Activated CD4-positive, alpha-beta T cell treated with anti-CD3 and anti-CD28 coated beads for 48 hours (primary cell): ENCODE results near the gene UTF1.
"Not testable (repeated sequence)": the region's sequence is repeated elsewhere in the genome, so short reads cannot be mapped to it uniquely, and the experiment has no call there.

Source experiments
- DNase-seq: peaks from one replicate; pipeline ENCODE4 v3.0.0-alpha.2; 2020

UTF1 gene

DNA sequence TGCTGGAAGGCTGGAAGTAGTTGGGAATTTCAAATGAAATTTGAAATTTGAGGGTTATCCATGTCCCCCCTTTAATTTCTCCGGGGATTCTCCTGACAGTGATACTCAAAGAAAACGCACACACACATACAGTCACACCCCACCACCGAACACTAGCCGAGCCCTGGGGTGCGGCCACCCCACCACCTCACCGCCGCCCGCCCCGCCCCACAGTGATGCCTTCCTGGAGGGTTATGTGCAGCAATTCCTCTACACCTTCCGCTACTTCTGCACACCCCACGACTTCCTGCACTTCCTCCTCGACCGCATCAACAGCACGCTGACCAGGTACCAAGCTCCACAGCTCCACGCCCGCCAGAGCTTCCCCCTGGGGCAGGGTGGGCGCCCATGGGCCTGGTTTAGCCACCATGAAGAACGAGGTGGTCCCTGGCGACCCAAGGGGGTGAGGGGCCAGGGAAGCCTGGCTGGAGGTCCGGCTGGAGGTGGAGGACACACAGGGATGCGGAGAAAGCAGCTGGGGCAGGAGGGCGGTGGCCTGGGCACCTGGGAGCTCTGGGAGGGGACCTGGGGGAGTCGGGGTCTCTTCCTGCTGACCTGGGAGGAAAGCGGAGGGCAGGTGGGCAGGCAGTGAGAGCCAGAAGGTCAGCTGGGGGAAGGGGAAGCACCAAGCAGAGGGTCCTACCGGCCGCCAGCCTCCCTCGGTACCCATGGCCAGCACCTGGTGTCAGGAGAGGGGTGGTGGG is 19.4 kb upstream of the UTF1 start:
- DNase-seq = no peak

DNA sequence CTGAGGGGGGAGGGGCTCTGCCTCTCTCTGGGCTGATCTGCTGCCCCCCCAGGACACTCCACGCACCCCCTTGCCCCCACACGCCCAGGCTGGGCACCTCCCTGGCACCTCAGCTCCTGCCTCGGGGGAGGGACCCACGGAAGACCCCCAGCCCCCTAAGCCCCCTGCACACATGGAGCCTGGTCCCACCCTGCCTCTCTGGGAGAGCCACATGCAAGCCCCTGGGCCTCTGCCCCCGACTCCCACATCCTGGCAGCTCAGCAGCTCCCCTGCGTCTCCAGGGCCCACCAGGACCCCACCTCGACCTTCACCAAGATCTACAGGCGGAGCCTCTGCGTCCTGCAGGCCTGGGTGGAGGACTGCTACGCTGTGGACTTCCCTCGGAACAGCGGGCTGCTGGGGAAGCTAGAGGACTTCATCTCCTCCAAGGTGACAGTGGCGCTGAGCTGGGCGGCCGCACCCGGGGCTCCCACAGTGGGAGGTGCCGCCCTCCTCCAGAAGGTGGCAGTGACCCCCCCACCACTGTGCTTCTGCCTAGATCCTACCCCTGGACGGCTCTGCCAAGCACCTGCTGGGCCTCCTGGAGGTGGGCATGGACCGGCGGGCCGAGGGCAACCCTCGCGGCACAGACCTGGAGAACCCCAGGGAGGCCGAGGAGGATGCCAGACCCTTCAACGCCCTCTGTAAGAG is 18.7 kb upstream of the UTF1 start:
- no peak for DNase-seq

DNA sequence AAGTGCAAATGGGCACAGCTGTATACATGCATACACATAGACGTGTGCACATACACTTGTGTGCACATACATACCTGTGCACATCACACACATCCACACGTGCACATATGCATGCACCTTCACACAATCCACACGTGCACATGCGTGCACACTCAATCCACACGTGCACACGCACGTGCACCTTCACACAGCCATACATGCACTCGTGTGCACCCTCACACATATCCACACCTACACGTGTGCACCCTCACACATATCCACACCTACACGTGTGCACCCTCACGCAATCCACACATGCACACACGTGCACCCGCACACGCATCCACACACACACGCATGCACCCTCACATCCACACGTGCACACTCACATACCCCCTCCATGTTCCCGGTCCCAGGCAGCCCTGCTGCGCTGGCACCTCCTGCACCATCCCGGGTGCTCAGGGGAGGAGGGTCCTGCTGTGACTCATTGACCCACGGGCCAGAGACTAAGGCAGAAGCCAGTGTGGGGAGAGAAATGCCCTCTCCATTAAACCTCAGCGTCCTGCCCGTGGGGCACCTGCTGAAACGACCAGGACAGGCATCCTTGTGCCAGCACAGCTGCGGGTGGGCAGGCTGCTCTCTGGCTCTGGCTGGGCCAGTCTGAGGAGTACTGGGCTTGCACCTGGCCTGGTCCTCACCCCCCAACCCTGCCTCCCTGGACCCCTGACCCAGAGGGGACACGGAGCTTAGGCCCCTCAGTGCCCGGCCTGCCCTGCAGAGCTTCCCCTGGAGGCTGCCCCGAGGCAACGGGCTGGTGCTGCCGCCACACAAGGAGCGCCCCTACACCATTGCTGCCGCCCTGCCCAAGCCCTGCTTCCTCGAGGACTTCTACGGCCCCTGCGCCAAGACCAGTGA is 17.8 kb upstream of the UTF1 start:
- no peak for DNase-seq

DNA sequence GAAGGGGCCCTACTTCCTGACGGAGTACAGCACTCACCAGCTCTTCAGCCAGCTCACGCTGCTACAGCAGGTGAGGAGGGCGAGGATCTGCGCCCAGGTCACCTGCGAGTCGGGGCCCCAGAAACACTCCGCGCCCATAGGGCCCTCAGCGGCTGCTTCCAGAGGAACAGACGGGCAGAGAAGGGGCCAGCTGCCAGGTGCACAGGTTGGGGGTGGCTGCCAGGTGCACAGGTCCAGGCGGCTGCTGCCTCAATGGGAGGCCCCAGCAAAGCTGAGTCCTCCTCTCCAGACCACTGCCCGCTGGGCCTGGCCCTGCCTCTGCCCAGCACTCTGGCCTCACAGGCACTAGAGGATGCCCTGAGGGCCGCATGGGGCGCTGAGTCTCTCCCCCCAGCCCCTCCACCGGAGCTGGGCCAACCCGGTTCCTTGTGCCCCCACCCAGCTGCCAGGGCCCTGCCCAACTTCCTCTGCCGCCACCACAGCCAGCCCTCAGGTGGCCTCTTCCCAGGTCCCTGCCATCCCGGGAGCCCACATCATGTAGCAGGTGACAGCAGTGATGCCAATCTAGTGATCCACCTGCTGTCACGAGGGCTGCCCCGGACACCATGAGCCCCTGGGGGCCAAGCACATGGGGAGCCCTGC is 17.0 kb upstream of the UTF1 start:
- no peak for DNase-seq

DNA sequence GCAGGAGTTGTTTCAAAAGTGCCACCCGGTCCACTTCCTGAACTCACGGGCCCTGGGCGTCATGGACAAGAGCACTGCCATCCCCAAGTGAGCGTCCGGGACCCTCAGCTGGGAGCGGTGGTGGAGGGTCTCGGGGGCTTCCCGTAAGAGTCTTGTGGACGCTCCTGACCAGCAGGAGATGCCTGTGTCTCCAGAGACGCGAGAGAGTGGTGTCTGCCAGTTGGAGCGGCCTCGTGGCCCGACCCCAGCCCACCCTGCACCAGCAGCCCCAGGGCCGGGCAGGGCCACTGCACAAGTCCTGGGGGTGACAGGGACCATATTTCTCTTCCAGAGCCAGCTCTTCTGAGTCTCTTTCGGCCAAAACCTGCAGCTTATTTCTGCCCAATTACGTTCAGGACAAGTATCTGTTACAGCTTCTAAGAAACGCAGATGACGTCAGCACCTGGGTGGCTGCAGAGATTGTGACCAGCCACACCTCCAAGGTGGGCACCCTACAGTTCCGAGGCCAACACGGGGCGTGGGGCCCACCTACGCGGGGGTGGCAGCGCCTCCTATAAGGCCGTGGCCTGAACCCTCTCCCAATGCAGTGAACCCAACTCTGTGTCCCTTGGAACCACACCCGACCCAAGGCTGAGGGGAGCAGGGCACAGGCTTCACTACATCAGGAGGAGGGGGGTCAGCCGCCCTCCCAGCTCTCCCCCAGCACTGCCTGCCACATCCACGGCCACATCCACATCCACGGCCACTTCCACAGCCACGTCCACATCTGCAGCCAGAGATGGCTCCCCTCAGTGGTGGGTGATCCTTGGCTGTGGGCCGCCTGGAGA is 16.2 kb upstream of the UTF1 start:
- no peak for DNase-seq

DNA sequence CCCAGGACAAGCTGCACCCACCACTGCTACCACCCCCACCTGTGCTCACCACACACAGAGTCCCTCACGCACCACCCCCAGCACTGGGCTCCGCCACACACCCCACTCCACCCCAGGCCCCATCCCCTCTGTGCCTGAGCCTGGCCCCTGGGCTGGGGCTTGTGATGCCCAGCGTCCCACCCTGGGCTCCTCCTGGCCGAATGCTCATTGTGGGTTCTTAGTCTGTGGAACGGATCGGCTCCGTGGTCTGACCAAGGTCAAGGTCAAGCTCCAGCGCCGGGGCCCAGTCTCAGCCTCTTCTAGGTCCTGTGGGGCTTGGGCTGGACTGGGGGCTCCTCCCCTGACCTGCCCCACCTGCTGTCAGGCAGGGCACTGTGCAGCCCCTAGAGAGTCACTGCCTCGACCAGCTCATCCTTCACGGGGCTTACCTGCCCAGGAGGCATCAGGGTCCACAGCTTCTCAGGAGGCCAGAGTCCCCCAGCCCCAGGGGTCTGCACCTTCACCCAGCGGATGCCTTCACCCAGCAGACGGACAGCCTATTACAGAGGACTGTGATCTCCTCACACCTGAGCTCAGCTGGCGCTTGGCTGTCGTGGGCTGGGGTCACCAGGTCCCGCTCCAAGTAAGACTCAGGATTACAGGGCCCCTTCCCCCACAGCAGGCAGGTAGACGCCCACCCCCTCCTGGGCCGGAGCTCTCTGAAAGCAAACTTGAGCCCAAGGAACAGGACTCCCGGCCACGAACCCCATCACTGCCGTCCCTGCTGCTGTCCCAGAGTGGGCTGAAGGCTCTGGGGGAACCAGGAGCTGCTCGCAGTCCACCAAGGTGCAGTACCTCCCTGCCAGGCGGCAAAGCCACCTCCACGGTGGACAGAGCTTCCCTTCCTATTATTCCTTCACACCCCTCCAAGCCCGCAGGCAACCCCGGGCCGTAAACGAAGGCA is 15.3 kb upstream of the UTF1 start:
- DNase-seq = no peak

DNA sequence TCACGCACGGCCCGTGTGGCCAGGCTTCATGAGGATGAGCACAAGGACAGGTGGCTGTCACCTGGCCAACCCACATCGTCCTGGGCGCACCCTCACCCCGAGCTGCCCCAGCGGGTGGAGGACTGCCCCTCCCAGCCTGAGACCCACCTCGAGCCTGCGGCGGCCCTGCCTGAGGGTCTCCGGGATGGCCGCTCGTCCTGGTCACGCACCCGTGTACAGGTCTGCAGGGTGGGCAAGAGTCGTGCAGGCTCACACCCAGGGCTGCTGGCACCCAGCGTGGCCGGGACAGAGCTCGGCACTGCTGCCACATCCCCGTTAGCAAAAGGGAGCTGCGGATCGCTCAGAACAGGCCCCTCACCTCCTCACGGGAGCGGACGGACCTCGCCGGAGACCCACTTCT is 14.4 kb upstream of the UTF1 start:
- no peak for DNase-seq

DNA sequence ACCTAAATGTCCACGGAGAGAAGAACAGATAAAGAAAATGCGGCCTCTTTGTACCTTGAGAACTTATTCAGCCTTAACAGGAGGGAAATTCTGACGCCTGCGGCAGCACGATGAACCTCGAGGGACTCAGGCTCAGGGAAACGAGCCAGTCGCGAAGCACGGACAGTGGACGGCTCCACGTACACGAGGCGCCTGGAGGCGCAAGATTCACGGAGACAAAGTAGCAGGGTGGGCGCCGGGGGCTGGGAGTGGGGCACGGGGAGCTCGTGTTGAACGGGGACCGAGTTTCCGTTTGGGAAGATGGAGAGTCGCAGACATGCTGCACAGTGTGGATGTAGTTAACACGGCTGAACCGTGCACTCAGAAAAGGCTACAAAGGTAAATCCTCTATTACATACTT is 13.2 kb upstream of the UTF1 start:
- no peak for DNase-seq

DNA sequence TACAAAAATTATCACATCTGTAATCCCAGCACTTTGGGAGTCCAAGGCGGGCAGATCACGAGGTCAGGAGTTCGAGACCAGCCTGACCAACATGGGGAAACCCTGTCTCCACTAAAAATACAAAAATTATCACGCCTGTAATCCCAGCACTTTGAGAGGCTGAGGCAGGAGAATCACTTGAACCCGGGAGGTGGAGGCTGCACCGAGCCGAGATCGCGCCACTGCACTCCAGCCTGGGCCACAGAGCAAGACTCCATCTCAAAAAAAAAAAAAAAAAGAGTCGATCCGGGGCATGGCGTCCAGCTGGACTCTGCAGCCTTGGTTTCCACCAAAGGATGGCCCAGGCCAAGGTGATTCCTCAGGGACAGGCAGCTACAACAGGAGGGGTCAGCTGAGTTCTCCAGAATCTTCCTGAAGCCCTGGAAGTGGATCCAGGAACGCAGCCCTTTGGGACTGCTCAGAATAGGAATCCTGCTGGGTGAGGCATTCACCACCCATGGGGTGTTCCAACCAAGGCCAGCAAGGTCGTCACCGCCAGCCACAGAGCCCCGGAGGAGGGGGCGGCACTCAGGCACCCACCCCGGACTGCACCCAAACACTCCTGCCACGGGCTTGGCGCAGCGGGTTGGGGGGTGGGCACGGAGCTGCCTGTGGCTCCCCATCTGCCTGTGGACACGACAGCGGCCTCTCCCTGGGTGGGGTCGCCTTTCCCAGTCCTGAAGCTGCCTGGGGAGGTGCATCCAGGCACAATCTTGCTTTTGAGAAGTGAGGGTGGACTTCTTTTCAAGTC is 12.0 kb upstream of the UTF1 start:
- DNase-seq = no peak

DNA sequence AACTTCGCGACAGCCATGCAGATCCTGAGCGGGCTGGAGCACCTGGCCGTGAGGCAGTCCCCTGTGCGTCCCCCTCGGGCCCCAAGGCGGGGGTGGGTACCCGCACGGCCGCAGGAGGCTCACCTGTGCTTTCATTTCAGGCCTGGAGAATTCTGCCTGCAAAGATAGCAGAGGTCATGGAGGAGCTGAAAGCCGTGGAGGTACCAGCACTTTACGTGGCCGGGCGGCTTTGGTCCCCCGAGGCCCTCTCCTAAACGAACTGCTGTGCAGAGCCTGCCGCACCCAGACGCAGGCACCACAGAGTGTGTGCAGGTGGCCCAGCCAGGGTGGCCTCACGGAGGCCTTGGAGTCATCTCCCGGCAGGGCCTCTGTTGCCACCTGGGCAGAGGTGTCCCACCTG is 11.1 kb upstream of the UTF1 start:
- DNase-seq = no peak

DNA sequence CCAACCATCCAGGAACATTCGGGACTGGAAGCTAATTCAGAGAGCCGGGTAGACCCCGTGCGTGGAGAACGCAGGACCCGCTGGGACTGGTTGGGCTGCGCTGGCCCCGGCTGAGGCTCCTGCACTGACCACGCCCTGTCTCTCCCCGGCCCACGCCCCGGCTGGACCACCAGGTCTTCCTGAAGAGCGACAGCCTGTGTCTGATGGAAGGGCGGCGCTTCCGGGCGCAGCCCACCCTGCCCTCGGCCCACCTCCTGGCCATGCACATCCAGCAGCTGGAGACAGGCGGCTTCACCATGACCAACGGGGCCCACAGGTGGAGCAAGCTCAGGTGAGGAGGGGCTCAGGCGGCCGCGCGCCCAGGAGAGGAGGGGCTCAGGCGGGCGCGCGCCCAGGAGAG is 10.2 kb upstream of the UTF1 start:
- no peak for DNase-seq

DNA sequence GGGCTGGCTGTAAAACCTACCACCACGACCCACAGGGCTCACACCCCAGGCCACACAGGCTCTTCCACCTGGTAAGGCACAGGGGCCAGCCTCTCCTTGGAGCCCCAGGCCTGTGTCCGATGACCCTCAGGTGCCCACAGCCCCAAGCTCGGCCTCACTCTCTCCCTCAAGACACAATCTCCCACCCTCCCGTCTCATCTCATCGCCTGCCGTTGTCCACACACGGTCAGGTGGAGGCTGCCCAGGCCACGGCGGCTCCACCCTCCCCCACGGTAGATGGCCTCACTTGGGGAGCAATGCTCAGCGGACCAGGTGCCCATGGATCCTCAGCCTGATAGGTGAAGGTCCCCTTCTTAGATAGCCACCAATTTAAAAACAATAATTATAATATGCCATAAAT is 8.7 kb upstream of the UTF1 start:
- no peak for DNase-seq

DNA sequence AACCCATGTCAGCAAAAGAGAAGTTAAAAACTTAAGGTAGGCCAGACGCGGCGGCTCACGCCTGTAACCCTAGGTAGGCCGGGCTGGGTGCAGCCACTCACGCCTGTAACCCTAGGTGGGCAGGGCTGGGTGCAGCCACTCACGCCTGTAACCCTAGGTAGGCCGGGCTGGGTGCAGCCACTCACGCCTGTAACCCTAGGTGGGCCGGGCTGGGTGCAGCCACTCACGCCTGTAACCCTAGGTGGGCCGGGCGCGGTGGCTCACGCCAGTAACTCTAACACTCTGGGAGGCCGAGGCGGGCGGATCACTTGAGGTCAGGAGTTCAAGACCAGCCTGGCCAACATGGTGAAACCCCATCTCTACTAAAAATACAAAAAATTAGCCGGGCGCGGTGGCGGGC is 8.3 kb upstream of the UTF1 start:
- DNase-seq = not testable (repeated sequence)

DNA sequence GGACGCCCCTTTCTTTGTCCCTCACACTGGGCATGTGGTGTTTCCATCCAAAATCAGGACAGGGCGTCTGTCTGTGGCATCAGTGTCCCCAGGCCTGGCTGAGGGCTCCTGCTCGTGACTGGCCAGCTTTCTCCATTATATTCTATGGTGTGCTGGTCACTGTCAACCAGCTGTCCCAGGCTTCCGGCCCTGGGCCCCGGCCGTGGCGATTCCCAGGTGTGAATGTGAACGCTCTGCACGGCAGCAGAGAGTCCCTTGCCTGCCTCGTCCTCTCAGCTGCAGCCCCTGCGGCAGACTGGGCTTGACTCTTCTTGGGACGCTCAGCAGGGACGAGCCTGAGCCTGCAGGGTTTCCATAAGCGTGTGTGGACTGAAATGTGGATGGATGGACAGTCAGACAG is 5.9 kb upstream of the UTF1 start:
- no peak for DNase-seq

DNA sequence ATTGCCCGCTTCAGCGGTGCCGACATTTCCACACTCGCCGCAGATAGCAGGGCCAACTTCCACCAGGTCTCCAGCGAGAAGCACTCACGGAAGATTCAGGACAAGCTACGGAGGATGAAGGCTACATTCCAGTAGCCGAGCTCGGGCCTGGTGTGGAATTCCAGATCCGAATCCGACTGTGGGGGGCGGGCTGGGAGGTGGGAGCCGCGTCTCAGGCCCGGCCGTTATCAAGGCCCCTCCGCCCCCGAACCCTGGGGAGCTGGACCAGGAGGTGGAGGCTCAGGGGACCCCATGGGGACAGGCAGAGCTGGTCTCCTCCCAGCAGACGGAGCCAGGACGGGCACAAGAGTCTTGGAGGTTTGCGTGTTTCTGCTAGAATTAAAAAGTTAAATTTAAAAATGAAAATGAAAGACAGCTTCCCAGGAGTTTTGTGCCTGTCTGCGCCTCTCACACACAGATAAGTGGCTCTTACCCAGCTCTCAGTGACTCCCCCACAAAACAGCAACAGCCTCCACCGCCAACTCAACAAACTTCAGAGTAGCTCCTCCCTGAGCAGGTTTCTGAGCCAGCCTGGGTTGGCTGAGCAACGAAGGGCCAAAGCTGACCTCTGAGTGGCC is 5.2 kb upstream of the UTF1 start:
- no peak for DNase-seq

DNA sequence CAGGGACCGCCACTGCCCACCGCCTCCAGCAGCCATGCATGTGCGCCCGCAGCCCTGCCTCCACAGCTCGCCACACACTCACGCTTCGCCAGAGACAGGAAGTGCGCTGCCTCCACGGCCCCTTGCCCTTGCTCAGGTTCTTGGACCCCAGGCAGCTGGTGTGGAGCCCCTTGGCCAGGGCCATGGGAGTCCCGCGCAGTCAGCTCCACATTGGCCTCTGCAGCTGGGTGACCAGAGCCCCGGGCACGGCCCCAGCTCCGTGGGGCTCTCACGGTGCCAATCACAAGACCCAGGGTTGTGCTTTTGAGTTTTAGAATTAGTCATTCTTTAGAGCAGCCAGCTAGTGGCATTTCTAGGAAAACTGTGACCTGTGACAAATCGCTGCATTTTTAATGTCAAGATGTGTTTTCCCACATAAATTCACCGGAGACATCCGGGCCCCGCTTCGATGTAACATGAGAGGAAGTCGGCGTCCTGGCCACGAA is 4.3 kb upstream of the UTF1 start:
- no peak for DNase-seq

DNA sequence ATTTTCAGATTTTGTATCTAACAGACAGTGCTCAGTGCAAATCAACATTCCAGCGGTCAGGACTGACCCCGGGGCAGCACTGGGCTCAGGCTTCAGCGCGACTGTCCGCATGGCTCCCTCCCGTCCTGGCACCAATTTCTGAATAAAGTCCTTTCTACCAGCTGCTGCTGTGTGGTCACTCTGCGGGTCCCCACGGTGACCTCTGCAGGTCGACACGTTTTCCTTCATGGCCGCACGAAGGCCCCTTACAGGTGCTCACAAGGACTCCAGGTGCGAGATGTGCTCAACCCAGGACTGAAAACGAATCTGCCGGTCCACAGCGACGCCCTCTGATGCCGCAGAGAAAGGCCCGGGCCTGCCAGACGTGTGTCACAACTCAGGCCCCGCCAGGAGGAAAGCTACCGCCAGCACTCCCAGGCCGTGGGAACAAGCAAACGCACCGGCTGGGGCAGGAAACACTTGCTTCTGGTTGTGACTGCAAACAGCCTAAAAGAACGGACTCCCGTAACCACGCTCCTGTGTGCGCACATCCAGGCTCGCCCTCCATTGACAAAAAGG is 3.7 kb upstream of the UTF1 start:
- no peak for DNase-seq

DNA sequence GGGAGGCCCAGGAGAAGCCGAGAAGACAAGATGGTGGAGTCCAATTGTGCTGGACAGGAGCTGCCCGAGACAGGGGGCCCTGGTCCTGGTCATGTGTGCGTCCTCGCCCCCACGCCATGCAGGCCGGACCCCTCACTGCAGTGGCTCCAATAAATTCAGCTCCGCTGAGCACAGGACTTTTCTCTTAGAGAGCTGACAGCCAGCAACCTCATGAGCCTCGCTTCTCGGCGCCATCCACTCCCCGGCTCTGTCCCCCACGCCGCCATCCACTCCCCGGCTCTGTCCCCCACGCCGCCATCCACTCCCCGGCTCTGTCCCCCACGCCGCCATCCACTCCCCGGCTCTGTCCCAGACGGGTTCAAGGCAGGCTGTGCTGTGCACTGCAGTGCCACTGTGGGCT is 2.8 kb upstream of the UTF1 start:
- no peak for DNase-seq

DNA sequence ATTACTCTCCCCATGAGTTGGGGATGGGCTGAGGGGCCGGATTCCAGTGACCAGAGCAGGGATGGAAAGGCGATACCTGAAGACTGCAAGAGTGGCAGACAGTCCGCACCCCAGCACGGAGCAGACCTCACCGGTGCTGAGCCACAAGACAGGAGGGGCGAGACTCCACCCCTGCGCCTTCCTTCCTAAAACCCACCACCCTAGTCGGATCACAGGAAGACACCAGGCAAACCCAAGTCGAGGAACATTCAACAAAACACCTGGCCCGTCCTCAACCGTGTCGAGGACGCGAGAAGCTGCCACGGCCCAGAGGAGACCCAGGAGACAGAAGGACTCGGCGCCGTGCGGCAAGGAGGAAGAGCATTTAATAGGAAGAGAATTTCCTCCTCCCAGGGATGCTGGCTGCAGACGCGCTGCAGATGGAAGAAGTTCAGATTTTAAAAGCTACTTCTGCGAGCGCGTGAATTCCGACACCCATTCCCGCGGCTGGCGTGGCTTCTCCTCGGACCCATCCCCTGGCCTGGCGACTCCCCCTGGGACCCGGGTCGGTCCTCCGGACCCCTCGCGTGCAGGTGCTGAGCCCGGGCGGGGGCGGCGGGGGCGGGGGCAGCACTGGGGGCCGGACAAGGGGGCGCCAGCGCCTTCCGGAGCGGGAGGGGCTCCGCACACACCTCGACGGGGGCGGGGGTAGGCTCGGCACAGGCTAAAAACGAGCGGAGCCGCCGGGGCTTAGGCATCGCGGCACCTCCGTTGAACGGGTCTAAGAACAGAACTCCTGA is 563 bp upstream of the UTF1 start:
- DNase-seq = no peak
